IPS DF 4.7 (cell line): ENCODE measurements around the gene UHRF1.
"Not testable (repeated sequence)": the region's sequence is repeated elsewhere in the genome, so short reads cannot be mapped to it uniquely, and the experiment has no call there.

Experiments used
- DNase-seq: peaks from one replicate; pipeline ENCODE4 v3.0.0-alpha.2; 2013; ENCODE audit warnings: low spot score; ENCODE audit errors: extremely low read depth

The UHRF1 gene

GRCh38 chr19:4933528-4933927 is 24.2 kb downstream of the UHRF1 start:
- no peak for DNase-seq

- DNase-seq = no peak
Observed at GRCh38 chr19:4935444-4935843, 26.1 kb downstream of the UHRF1 start.

- DNase-seq = no peak
Observed at GRCh38 chr19:4937060-4937459, 27.8 kb downstream of the UHRF1 start.

GRCh38 chr19:4938461-4938860 is 29.2 kb downstream of the UHRF1 start:
- DNase-seq = not testable (repeated sequence)

- DNase-seq = no peak
Observed at GRCh38 chr19:4939466-4939865, 30.2 kb downstream of the UHRF1 start.

GRCh38 chr19:4941638-4942169 is 32.4 kb downstream of the UHRF1 start:
- not testable (repeated sequence) for DNase-seq

- not testable (repeated sequence) for DNase-seq
Observed at GRCh38 chr19:4950650-4951049, 41.3 kb downstream of the UHRF1 start.

GRCh38 chr19:4951656-4952055 is 42.4 kb downstream of the UHRF1 start:
- DNase-seq = no peak

GRCh38 chr19:4952945-4953344 is 43.6 kb downstream of the UHRF1 start:
- DNase-seq = no peak

- not testable (repeated sequence) for DNase-seq
Observed at GRCh38 chr19:4954320-4955149, 45.2 kb downstream of the UHRF1 start.

GRCh38 chr19:4955274-4955673 is 46.0 kb downstream of the UHRF1 start:
- DNase-seq = no peak

GRCh38 chr19:4957981-4958380 is 48.7 kb downstream of the UHRF1 start:
- DNase-seq = no peak

- no peak for DNase-seq
Observed at GRCh38 chr19:4962085-4962619, 52.9 kb downstream of the UHRF1 start.

- no peak for DNase-seq
Observed at GRCh38 chr19:4965061-4965460, 55.8 kb downstream of the UHRF1 start.

- no peak for DNase-seq
Observed at GRCh38 chr19:4966591-4966990, 57.3 kb downstream of the UHRF1 start.

- no peak for DNase-seq
Observed at GRCh38 chr19:4967738-4968461, 58.6 kb downstream of the UHRF1 start.

GRCh38 chr19:4968462-4969291 is 59.4 kb downstream of the UHRF1 start, which contains the start of gene KDM4B:
TSS of gene KDM4B (plus strand) at chr19:4969113. CDS start at chr19:5032891, 63,778 bp downstream.
- peak; percentile 86 for DNase-seq

GRCh38 chr19:4969292-4969771 is 60.0 kb downstream of the UHRF1 start:
- DNase-seq = no peak

GRCh38 chr19:4969772-4970531 is 60.7 kb downstream of the UHRF1 start:
- no peak for DNase-seq
